C4-2B (cell line): ENCODE measurements around the gene CDH23.

ENCODE experiments used
- H3K27ac ChIP-seq: fragments of 450-650 bp; 2 replicates; pipeline ENCODE4 v1.5.1; 2017
- CTCF ChIP-seq: fragments of 450-650 bp; conservative IDR thresholded peaks from 2 replicates; pipeline ENCODE4 v1.5.1; 2017; ENCODE audit warnings: mild to moderate bottlenecking
- ZFX ChIP-seq: fragments of 450-650 bp; IDR thresholded peaks from 2 replicates; pipeline ENCODE4 v1.6.1; 2017

Gene CDH23

GRCh38 chr10:71796749-71797405 lies 400.2 kb downstream of the CDH23 start:
- TF ChIP-seq ZFX (no peak), CTCF (no peak)
- no peak overlapping the region for H3K27ac ChIP-seq

GRCh38 chr10:71797533-71798307 lies 401.0 kb downstream of the CDH23 start:
- no peak overlapping the region for H3K27ac ChIP-seq
- TF ChIP-seq CTCF (no peak), ZFX (no peak)

GRCh38 chr10:71798308-71798624 lies 401.5 kb downstream of the CDH23 start:
- no peak for TF ChIP-seq ZFX
- TF ChIP-seq CTCF = no peak
- no peak overlapping the region for H3K27ac ChIP-seq

- no peak overlapping the region for H3K27ac ChIP-seq
- TF ChIP-seq CTCF = no peak
Observed at GRCh38 chr10:71799112-71799511, 402.4 kb downstream of the CDH23 start.

- H3K27ac ChIP-seq = no peak overlapping the region
- no peak for TF ChIP-seq ZFX
Observed at GRCh38 chr10:71799608-71800453, 403.1 kb downstream of the CDH23 start.

GRCh38 chr10:71801361-71801760 lies 404.6 kb downstream of the CDH23 start:
- H3K27ac ChIP-seq = no peak overlapping the region
- TF ChIP-seq ZFX (no peak), CTCF (no peak)

- no peak for TF ChIP-seq ZFX
- TF ChIP-seq CTCF = no peak
- H3K27ac ChIP-seq = no peak overlapping the region
Observed at GRCh38 chr10:71802235-71802634, 405.5 kb downstream of the CDH23 start.
